ENCODE data around the gene RHBDD1.

RHBDD1 gene

GRCh38 chr2:226849349-226849748, 13.5 kb downstream of the RHBDD1 start:
- Histone ChIP-seq H3K9me3 (ENCODE audit: insufficient read depth, low read depth, low read length) (no peaks in the 10 kb centered on the region), H3K9me2 (replicated peaks; ENCODE audit: low read depth, low read length) (no peaks in the 10 kb centered on the region), H3K27me3 (ENCODE audit: insufficient read depth, low read length, poor library complexity, severe bottlenecking) (no peaks in the 10 kb centered on the region), H3K79me2 (ENCODE audit: insufficient read depth, low read length) (no peaks in the 10 kb centered on the region), H3K36me3 (ENCODE audit: insufficient read depth, low read length) (no peaks in the 10 kb centered on the region), H3K4me3 (ENCODE audit: low read length, poor library complexity, severe bottlenecking) (no peak overlapping the region), H4K20me1 (ENCODE audit: insufficient read depth, low read length, poor library complexity, severe bottlenecking) (no peaks in the 10 kb centered on the region), H3K9ac (ENCODE audit: low read depth, low read length, poor library complexity, severe bottlenecking) (no peak overlapping the region), H3K4me1 (ENCODE audit: insufficient read depth, low read length, poor library complexity, severe bottlenecking) (peaks cover 10% of the 10 kb centered on the region), H3F3A (ENCODE audit: low read depth) (no peaks in the 10 kb centered on the region), H2AFZ (ENCODE audit: low read length) (no peak overlapping the region), H3K4me2 (ENCODE audit: low read depth, low read length, poor library complexity, severe bottlenecking) (no peak overlapping the region)
- TF ChIP-seq, protein P1, sequence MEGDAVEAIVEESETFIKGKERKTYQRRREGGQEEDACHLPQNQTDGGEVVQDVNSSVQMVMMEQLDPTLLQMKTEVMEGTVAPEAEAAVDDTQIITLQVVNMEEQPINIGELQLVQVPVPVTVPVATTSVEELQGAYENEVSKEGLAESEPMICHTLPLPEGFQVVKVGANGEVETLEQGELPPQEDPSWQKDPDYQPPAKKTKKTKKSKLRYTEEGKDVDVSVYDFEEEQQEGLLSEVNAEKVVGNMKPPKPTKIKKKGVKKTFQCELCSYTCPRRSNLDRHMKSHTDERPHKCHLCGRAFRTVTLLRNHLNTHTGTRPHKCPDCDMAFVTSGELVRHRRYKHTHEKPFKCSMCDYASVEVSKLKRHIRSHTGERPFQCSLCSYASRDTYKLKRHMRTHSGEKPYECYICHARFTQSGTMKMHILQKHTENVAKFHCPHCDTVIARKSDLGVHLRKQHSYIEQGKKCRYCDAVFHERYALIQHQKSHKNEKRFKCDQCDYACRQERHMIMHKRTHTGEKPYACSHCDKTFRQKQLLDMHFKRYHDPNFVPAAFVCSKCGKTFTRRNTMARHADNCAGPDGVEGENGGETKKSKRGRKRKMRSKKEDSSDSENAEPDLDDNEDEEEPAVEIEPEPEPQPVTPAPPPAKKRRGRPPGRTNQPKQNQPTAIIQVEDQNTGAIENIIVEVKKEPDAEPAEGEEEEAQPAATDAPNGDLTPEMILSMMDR (conservative IDR thresholded peaks at IDR 0.05; ENCODE audit: low read length), result no peak
- no peak for TF ChIP-seq EZH2phosphoT487 (IDR thresholded peaks at IDR 0.05; ENCODE audit: borderline replicate concordance)

DNA sequence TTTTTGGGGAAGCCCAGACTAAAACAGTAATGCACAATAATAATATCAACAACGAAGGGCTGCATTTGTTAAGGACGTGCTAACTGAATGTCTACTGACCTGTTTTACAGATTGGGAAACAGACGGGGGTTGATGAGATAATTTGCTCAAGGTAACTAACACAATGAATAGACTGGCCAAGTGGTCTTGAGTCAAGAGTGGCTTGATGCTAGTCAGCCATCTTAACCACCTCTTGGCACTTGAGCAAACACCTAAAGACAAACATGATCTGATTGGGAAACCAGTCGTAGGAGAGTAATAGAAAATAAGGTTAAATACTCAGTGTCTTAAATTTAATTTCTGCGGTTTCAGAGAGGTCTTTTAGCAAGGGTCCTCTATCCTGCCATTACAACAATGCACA, 14.2 kb downstream of the RHBDD1 start:
- Histone ChIP-seq H3K9me2 (replicated peaks; ENCODE audit: low read depth, low read length) (no peaks in the 10 kb centered on the region), H3K9me3 (ENCODE audit: insufficient read depth, low read depth, low read length) (no peaks in the 10 kb centered on the region), H3K4me1 (ENCODE audit: insufficient read depth, low read length, poor library complexity, severe bottlenecking) (peaks cover 6% of the 10 kb centered on the region), H4K20me1 (ENCODE audit: insufficient read depth, low read length, poor library complexity, severe bottlenecking) (no peaks in the 10 kb centered on the region), H3K4me3 (ENCODE audit: low read length, poor library complexity, severe bottlenecking) (no peak overlapping the region), H3K4me2 (ENCODE audit: low read depth, low read length, poor library complexity, severe bottlenecking) (no peak overlapping the region), H3F3A (ENCODE audit: low read depth) (no peaks in the 10 kb centered on the region), H3K79me2 (ENCODE audit: insufficient read depth, low read length) (no peaks in the 10 kb centered on the region), H2AFZ (ENCODE audit: low read length) (no peak overlapping the region), H3K36me3 (ENCODE audit: insufficient read depth, low read length) (no peaks in the 10 kb centered on the region), H3K27me3 (ENCODE audit: insufficient read depth, low read length, poor library complexity, severe bottlenecking) (no peaks in the 10 kb centered on the region), H3K9ac (ENCODE audit: low read depth, low read length, poor library complexity, severe bottlenecking) (no peak overlapping the region)
- TF ChIP-seq EZH2phosphoT487 (IDR thresholded peaks at IDR 0.05; ENCODE audit: borderline replicate concordance), result no peak
- TF ChIP-seq, protein P1 (conservative IDR thresholded peaks at IDR 0.05; ENCODE audit: low read length), result no peak

DNA sequence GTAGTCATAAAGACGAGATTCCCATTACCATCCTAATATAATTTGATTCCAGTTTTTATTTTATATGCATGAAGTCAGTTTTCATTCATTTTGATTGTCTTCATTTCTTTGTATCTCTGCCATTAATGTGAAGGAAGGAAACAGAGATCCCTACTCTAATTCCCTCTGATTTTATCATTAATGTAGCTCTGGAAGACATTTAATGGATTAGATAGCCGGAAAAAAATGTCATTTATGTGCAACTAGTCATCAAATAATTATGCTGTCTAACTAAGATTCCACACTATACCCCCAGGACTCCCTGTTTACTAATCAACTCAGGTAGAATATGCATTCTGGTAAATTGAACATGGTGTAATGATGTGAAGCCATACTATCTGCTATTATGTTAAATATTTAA, 19.9 kb downstream of the RHBDD1 start:
- H3K9ac ChIP-seq (ENCODE audit: low read depth, low read length, poor library complexity, severe bottlenecking), result no peak overlapping the region
- no peak overlapping the region for H3K4me2 ChIP-seq (ENCODE audit: low read depth, low read length, poor library complexity, severe bottlenecking)
- no peaks in the 10 kb centered on the region for H3K9me2 ChIP-seq (replicated peaks; ENCODE audit: low read depth, low read length)
- no peaks in the 10 kb centered on the region for H3K9me3 ChIP-seq (ENCODE audit: insufficient read depth, low read depth, low read length)
- no peaks in the 10 kb centered on the region for H3K27me3 ChIP-seq (ENCODE audit: insufficient read depth, low read length, poor library complexity, severe bottlenecking)
- no peaks in the 10 kb centered on the region for H3K36me3 ChIP-seq (ENCODE audit: insufficient read depth, low read length)
- TF ChIP-seq, protein P1 (conservative IDR thresholded peaks at IDR 0.05; ENCODE audit: low read length), result no peak
- TF ChIP-seq EZH2phosphoT487 (IDR thresholded peaks at IDR 0.05; ENCODE audit: borderline replicate concordance), result no peak
- H2AFZ ChIP-seq (ENCODE audit: low read length), result no peak overlapping the region
- H3F3A ChIP-seq (ENCODE audit: low read depth), result no peaks in the 10 kb centered on the region
- H3K4me1 ChIP-seq (ENCODE audit: insufficient read depth, low read length, poor library complexity, severe bottlenecking), result no peaks in the 10 kb centered on the region
- no peak overlapping the region for H3K4me3 ChIP-seq (ENCODE audit: low read length, poor library complexity, severe bottlenecking)
- H3K79me2 ChIP-seq (ENCODE audit: insufficient read depth, low read length), result no peaks in the 10 kb centered on the region
- no peaks in the 10 kb centered on the region for H4K20me1 ChIP-seq (ENCODE audit: insufficient read depth, low read length, poor library complexity, severe bottlenecking)
